Neutrophil (primary cell): ENCODE results near the gene WDFY1.

Experiments used
- H3K27ac ChIP-seq: fragments of 200-600 bp; sonication (generic); 2 replicates; pipeline ENCODE4 v1.5.1; 2016; ENCODE audit warnings: mild to moderate bottlenecking, moderate library complexity
- H3K27me3 ChIP-seq: fragments of 200-600 bp; sonication (generic); 2 replicates; pipeline ENCODE4 v1.6.0; 2016; ENCODE audit warnings: mild to moderate bottlenecking
- H3K36me3 ChIP-seq: fragments of 200-600 bp; sonication (generic); 2 replicates; pipeline ENCODE4 v1.5.1; 2017
- H3K4me1 ChIP-seq, 2 experiments: fragments of 200-600 bp in 1 of 2; sonication (generic) in 1 of 2; 1 replicate in 1 of 2; 2 replicates in 1 of 2; pipeline versions ENCODE4 v1.5.1 to v1.6.1; 2013 to 2016; ENCODE audit warnings: low read depth in 1 of 2, low read length in 1 of 2, mild to moderate bottlenecking in 1 of 2, moderate library complexity in 1 of 2; ENCODE audit not compliant: control insufficient read depth in 1 of 2, insufficient read depth in 1 of 2
- H3K4me3 ChIP-seq, 2 experiments: fragments of 200-600 bp in 1 of 2; sonication (generic) in 1 of 2; 1 replicate in 1 of 2; 2 replicates in 1 of 2; pipeline ENCODE4 v1.5.1; 2013 to 2016; ENCODE audit warnings: low read depth in 1 of 2, low read length in 1 of 2, mild to moderate bottlenecking in 1 of 2, moderate library complexity in 1 of 2
- H3K9me3 ChIP-seq: fragments of 200-600 bp; sonication (generic); 2 replicates; pipeline ENCODE4 v1.5.1; 2016
- TF ChIP-seq, protein P1 (sequence below): fragments of 200-600 bp; sonication (generic); IDR thresholded peaks from 2 replicates; pipeline ENCODE4 v1.5.1; 2016; ENCODE audit warnings: antibody characterized with exemption

The WDFY1 gene

DNA sequence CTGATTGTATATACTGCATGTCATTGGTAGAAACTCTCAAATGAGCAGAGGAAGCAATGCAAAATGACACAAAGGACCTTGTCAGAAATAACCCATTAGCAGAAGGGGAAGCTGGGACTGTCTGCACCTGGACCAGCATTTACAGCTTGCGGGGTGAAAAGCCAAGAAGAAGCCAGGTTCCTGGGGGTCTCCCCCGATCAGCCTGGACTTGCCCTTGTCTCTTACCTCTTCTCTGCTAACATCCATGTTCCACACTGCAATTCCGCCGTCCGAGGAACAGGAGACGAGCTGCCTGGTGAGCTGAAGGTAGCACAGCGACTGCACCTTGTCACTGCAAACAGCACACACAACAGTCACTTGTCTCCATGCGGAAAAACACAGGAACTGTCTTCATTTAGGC, 51.1 kb downstream of the WDFY1 start:
- Histone ChIP-seq H3K4me3 (no peak overlapping the region), H3K9me3 (no peaks in the 10 kb centered on the region), H3K4me1 (no peaks in the 10 kb centered on the region), H3K36me3 (peaks cover 64% of the 10 kb centered on the region), H3K27me3 (no peaks in the 10 kb centered on the region), H3K27ac (no peak overlapping the region)
- TF ChIP-seq, protein P1, sequence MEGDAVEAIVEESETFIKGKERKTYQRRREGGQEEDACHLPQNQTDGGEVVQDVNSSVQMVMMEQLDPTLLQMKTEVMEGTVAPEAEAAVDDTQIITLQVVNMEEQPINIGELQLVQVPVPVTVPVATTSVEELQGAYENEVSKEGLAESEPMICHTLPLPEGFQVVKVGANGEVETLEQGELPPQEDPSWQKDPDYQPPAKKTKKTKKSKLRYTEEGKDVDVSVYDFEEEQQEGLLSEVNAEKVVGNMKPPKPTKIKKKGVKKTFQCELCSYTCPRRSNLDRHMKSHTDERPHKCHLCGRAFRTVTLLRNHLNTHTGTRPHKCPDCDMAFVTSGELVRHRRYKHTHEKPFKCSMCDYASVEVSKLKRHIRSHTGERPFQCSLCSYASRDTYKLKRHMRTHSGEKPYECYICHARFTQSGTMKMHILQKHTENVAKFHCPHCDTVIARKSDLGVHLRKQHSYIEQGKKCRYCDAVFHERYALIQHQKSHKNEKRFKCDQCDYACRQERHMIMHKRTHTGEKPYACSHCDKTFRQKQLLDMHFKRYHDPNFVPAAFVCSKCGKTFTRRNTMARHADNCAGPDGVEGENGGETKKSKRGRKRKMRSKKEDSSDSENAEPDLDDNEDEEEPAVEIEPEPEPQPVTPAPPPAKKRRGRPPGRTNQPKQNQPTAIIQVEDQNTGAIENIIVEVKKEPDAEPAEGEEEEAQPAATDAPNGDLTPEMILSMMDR = no peak

DNA sequence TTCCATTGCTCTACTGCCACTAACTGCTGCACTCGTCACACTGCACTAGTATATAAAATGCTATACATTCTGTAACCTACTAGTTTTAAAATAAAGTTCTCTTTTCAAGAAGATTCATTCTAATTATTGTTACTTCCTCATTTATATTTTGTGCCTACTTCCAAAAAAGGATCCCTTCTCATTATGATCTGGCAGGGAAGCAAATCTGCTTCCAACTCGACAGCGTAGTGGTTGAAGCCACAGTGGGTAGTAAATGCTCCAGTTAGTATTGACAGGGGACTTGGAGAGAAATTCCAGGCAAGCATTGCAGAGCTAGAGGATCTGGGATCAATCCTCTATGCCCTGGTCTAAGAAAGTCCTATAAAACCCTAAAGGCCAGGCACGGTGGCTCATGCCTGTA, 54.4 kb downstream of the WDFY1 start:
- Histone ChIP-seq H3K9me3 (no peaks in the 10 kb centered on the region), H3K27me3 (no peaks in the 10 kb centered on the region), H3K36me3 (peaks cover 49% of the 10 kb centered on the region), H3K4me3 (no peak overlapping the region), H3K27ac (peak overlapping the region; percentile 1), H3K4me1 (peaks cover 14 to 19% of the 10 kb centered on the region in 2 experiments)
- TF ChIP-seq, protein P1 = no peak

DNA sequence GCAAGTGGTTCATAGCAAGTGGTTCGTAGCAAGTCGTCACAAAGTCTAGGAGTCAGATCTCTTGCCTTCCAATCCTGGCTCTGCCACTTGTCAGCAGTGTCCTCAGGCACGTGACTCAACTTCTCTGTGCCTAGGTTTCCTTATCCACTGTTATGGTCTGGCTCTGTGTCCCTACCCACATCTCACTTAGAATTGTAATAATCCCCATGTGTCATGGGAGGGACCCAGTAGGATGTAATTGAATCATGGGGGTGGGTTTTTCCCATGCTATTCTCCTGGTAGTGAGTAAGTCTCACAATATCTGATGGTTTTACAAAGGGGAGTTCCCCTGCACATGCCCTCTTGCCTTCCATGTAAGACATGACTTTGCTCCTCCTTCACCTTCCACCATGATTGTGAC, 55.9 kb downstream of the WDFY1 start:
- TF ChIP-seq, protein P1 = no peak
- H3K36me3 ChIP-seq = peaks cover 48% of the 10 kb centered on the region
- no peak overlapping the region for H3K27ac ChIP-seq
- H3K27me3 ChIP-seq = no peaks in the 10 kb centered on the region
- H3K4me3 ChIP-seq = no peak overlapping the region
- H3K4me1 ChIP-seq = peaks cover 14 to 19% of the 10 kb centered on the region in 2 experiments
- H3K9me3 ChIP-seq = no peaks in the 10 kb centered on the region

DNA sequence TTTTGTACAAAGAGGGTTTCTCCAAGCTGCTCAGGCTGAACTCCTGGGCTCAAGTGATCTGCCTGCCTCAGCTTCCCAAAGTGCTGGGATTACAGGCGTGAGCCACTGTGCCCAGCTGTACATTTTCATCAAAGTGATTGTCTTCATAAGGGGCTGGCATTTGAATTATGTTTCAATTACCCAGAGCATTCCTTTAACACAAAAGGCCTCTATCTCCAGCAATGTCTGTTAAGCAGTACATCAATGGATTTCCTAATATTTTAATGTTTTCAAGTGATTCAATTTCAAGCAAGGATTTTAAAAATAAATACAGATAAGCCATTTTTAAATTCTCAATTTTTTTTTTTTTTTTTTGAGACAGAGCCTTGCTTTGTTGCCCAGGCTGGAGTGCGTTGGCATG, 56.9 kb downstream of the WDFY1 start:
- H3K9me3 ChIP-seq = no peaks in the 10 kb centered on the region
- H3K4me1 ChIP-seq = peaks cover 14 to 19% of the 10 kb centered on the region in 2 experiments
- H3K36me3 ChIP-seq = peaks cover 48% of the 10 kb centered on the region
- no peaks in the 10 kb centered on the region for H3K27me3 ChIP-seq
- H3K27ac ChIP-seq = peak overlapping the region; percentile 53
- no peak overlapping the region for H3K4me3 ChIP-seq
- TF ChIP-seq, protein P1 = no peak

DNA sequence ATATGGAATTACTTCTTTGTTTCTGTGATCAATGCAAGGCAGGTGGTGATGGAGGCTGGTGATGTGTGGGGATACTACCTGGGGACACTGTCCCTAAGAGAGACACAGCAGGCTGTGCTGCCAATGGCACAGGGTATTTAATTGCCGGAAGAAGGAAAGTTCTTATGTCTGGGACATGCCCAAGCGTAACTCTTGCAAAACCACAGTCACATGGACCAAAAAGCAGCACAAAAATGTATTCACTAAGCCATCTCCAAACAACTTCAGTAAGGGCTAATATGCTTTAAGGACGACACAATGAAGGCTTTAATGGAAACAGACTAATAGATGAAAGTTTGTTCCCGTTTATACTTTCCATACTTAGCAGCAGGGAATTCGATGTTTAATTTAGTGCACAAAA, 58.0 kb downstream of the WDFY1 start:
- no peaks in the 10 kb centered on the region for H3K27me3 ChIP-seq
- peak overlapping the region; percentile 53 for H3K27ac ChIP-seq
- no peaks in the 10 kb centered on the region for H3K9me3 ChIP-seq
- TF ChIP-seq, protein P1 = no peak
- H3K4me1 ChIP-seq = peaks cover 14 to 19% of the 10 kb centered on the region in 2 experiments
- peaks cover 49% of the 10 kb centered on the region for H3K36me3 ChIP-seq
- H3K4me3 ChIP-seq = no peak overlapping the region

DNA sequence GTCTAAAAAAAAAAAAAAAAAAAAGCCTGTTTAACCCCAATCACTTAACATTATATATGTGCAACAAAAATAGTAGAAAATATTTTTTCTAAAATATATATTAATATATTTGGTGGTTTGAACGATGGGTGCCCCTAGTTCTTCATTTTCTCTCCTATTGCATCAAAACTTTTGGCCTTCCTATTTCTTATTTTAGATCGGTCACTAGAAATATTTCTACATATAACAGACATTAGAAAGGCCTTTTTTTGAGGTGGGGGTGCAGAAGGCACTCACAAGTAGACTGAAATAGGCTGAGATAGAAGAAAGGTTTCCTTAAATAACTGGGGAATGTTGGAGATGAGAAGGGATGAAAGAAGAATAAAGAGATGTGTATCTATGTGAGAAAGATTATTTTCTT, 58.4 kb downstream of the WDFY1 start:
- H3K9me3 ChIP-seq = no peaks in the 10 kb centered on the region
- TF ChIP-seq, protein P1 = no peak
- no peaks in the 10 kb centered on the region for H3K27me3 ChIP-seq
- peaks cover 52% of the 10 kb centered on the region for H3K36me3 ChIP-seq
- peaks cover 14 to 19% of the 10 kb centered on the region in 2 experiments for H3K4me1 ChIP-seq
- H3K4me3 ChIP-seq = no peak overlapping the region
- peak overlapping the region; percentile 53 for H3K27ac ChIP-seq
